CD4-positive, alpha-beta memory T cell (primary cell): ENCODE measurements around the gene PRKG1. TPM values are rescaled to one million over a fixed set of nuclear protein-coding genes. Genes with fewer than 3 reads are reported as not detected.

ENCODE experiments used
- CTCF ChIA-PET: fragments of 350-600 bp; sonication (Branson Sonifier 250); formaldehyde crosslinking; loops from one replicate; lab custom pipeline; 2021; ENCODE audit warnings: inconsistent platforms; ENCODE audit not compliant: partially characterized antibody; lab: Charles Lee
- POLR2A ChIA-PET: fragments of 350-600 bp; sonication (Branson Sonifier 250); formaldehyde crosslinking; loops from one replicate; lab custom pipeline; 2021; ENCODE audit not compliant: partially characterized antibody; lab: Charles Lee
- DNase-seq, 5 donors: peaks; one replicate each; pipeline versions ENCODE4 v3.0.0 to v3.0.0-alpha.2; 2020 to 2022; ENCODE audit warnings: mixed read lengths in 1 of 5
- H3K27ac ChIP-seq: one replicate; pipeline ENCODE4 v1.7.0; 2013; ENCODE audit warnings: low read depth, low read length
- H3K27me3 ChIP-seq: 2 replicates; pipeline ENCODE4 v1.7.0; 2013; ENCODE audit warnings: mild to moderate bottlenecking, low read length, moderate library complexity; ENCODE audit not compliant: insufficient read depth
- H3K36me3 ChIP-seq: 2 replicates; pipeline ENCODE4 v1.7.0; 2013; ENCODE audit warnings: mild to moderate bottlenecking, low read length, moderate library complexity; ENCODE audit not compliant: insufficient read depth
- H3K4me1 ChIP-seq: 2 replicates; pipeline ENCODE4 v1.7.0; 2013; ENCODE audit warnings: mild to moderate bottlenecking, low read length, moderate library complexity; ENCODE audit not compliant: insufficient read depth
- H3K4me3 ChIP-seq, 2 donors: one replicate each; pipeline ENCODE4 v1.7.0; 2013; ENCODE audit warnings: low read length in 2 of 2, mild to moderate bottlenecking in 1 of 2
- H3K9me3 ChIP-seq, 2 donors: one replicate each; pipeline ENCODE4 v1.7.0; 2013; ENCODE audit warnings: low read length in 2 of 2, control low read depth in 1 of 2; ENCODE audit not compliant: control insufficient read depth in 1 of 2
- H3K27ac Mint-ChIP-seq, 7 donors: one replicate each; pipeline ENCODE4 v1.8.0; 2020 to 2021; ENCODE audit warnings: mixed read lengths in 7 of 7, mild to moderate bottlenecking in 6 of 7, inconsistent platforms in 3 of 7, moderate library complexity in 3 of 7
- H3K27me3 Mint-ChIP-seq, 2 donors: one replicate each; pipeline ENCODE4 v1.8.0; 2020 to 2021; ENCODE audit warnings: mixed read lengths in 2 of 2
- H3K36me3 Mint-ChIP-seq, 2 donors: one replicate each; pipeline ENCODE4 v1.8.0; 2020 to 2021; ENCODE audit warnings: mixed read lengths in 2 of 2, inconsistent platforms in 1 of 2, mild to moderate bottlenecking in 1 of 2
- H3K4me1 Mint-ChIP-seq, 4 donors: one replicate each; pipeline ENCODE4 v1.8.0; 2020 to 2021; ENCODE audit warnings: mixed read lengths in 4 of 4, mild to moderate bottlenecking in 1 of 4
- H3K4me3 Mint-ChIP-seq, 8 donors: one replicate each; pipeline ENCODE4 v1.8.0; 2020 to 2021; ENCODE audit warnings: mixed read lengths in 8 of 8, mild to moderate bottlenecking in 7 of 8, moderate library complexity in 6 of 8, inconsistent platforms in 3 of 8
- H3K9me3 Mint-ChIP-seq, 8 donors: one replicate each; pipeline ENCODE4 v1.8.0; 2020 to 2021; ENCODE audit warnings: mixed read lengths in 8 of 8, mild to moderate bottlenecking in 5 of 8, inconsistent platforms in 3 of 8, moderate library complexity in 1 of 8
- intact Hi-C: fragments of 100-400 bp; cut with micrococcal nuclease; formaldehyde crosslinking; loops from one replicate; pipeline ENCODE4 v1.15.1; 2023
- polyA plus RNA-seq, 2 donors: library from polyadenylated mRNA; unstranded; fragments of 300-500 nt; fragmentation: Illumina TruSeq; gene quantifications; one replicate each; pipeline ENCODE4 v1.2.3, GENCODE V29; 2021
- total RNA-seq, 2 experiments: library from RNA; stranded (reverse); gene quantifications; one replicate each; pipeline ENCODE4 v1.2.3, GENCODE V29; 2021

The PRKG1 gene
- total and polyA plus RNA-seq, 4 experiments from 2014 or later: 0.06 to 0.20 TPM; not detected in 2

DNA sequence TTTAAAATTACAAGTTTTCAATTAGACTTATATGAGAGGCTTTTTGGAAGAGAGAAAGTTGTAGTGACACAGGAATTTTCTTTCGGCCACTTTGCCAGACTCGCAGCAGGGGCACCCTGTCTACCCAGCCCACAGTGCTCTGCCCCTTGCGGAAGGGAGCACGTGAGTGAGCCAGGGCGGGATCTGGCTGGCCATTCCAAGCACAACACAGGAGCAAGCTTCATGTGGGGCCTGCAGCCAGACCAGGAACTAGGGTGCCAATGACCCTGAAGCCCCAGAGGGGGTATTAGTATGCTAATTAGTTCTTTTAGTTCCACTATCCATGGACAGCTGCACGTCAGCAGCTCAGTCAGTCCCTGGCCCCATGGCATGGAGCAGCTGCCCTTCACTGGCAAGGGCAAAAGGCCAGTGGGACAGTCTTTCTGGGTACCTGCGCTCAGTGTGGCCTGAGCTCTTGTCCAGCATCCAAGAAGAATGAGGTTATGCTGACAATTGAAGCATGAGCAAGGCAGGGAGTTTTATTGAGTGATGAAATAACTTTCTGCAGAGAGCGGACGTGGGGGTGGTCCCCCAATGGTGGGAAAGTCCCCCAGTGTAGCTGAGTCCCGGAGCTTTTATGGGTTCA lies 876.2 kb downstream of the PRKG1 start:
- no peak for DNase-seq
- no peaks in the 10 kb centered on the region for H3K36me3 Mint-ChIP-seq
- intact Hi-C loops: no loop called here
- H3K27me3 Mint-ChIP-seq: no peaks in the 10 kb centered on the region
- Histone ChIP-seq H3K4me3 (no peak overlapping the region), H3K4me1 (no peaks in the 10 kb centered on the region), H3K36me3 (no peaks in the 10 kb centered on the region), H3K9me3 (no peaks in the 10 kb centered on the region), H3K27ac (no peak overlapping the region), H3K27me3 (no peaks in the 10 kb centered on the region)
- H3K27ac Mint-ChIP-seq: no peak overlapping the region
- H3K4me1 Mint-ChIP-seq: no peaks in the 10 kb centered on the region
- ChIA-PET CTCF (interaction anchor here (1.0 kb wide), 1 partner anchor 9 kb away, joined by 3 read pairs; no protein-coding TSS in a partner anchor), POLR2A (no interaction called here)
- H3K9me3 Mint-ChIP-seq: peaks cover 0 to 4% (median 0%) of the 10 kb centered on the region in 8 donors
- no peak overlapping the region for H3K4me3 Mint-ChIP-seq

DNA sequence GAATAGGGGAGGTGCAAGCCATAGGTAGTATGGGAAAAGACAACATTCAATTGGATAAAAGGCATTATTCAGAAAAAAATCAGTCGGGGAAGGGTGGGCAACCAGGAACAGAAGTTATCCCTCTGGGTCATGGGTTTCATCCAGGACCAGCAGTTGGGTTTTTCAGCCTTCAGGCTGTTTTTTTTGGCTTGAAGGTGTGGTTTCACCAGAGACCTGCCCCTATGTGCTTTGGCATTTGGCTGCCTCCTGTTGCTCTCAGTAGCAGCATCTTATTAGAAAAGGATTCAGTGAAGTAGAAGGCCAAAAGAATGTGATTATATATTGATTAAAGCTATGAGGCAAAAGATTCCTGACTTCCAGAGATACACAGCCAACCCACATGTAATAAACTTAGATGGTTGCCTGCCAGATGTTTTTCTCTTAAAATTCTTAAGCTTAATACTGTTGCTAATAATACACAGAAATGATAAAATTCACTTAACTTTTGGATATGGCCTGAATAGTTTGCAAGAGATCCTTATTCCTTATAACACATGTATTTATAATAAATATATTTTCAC lies 876.8 kb downstream of the PRKG1 start:
- peaks cover 0 to 2% (median 0%) of the 10 kb centered on the region in 4 donors for H3K4me1 Mint-ChIP-seq
- no peak for DNase-seq
- Histone ChIP-seq H3K4me3 (no peak overlapping the region), H3K4me1 (no peaks in the 10 kb centered on the region), H3K27me3 (no peaks in the 10 kb centered on the region), H3K9me3 (no peaks in the 10 kb centered on the region), H3K36me3 (no peaks in the 10 kb centered on the region), H3K27ac (no peak overlapping the region)
- H3K36me3 Mint-ChIP-seq: no peaks in the 10 kb centered on the region
- H3K9me3 Mint-ChIP-seq: peaks cover 0 to 2% (median 0%) of the 10 kb centered on the region in 8 donors
- no peaks in the 10 kb centered on the region for H3K27me3 Mint-ChIP-seq
- POLR2A ChIA-PET: no interaction called here
- no peak overlapping the region for H3K4me3 Mint-ChIP-seq
- intact Hi-C loops: no loop called here
- CTCF ChIA-PET: interaction anchor here (1.0 kb wide), 1 partner anchor 9 kb away, joined by 3 read pairs; no protein-coding TSS in a partner anchor
- no peak overlapping the region for H3K27ac Mint-ChIP-seq

DNA sequence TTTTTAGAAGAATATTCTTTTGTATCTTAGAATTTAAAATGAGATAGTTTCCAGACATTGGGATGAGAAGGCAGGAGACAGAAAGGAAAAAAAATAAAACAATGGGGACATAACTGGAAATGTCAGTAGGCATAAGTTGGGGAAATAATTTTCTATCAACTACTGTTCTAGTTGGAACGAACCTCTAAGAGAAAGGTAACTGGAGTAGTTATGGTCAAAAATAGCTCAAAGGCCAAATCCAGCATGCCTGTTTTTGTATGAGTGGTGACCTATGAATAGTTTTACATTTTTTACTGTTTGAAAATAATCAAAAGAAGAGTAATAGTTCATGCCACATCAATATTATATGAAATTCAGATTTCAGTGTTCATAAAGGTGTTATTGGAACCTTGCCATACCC lies 877.3 kb downstream of the PRKG1 start:
- Histone ChIP-seq H3K9me3 (no peaks in the 10 kb centered on the region), H3K27me3 (no peaks in the 10 kb centered on the region), H3K27ac (no peak overlapping the region), H3K36me3 (no peaks in the 10 kb centered on the region), H3K4me1 (no peaks in the 10 kb centered on the region), H3K4me3 (no peak overlapping the region)
- ChIA-PET POLR2A (no interaction called here), CTCF (interaction anchor here (1.0 kb wide), 1 partner anchor 8 kb away, joined by 3 read pairs; no protein-coding TSS in a partner anchor)
- H3K4me3 Mint-ChIP-seq: no peak overlapping the region
- intact Hi-C loops: no loop called here
- H3K27ac Mint-ChIP-seq: no peak overlapping the region
- H3K4me1 Mint-ChIP-seq: peaks cover 0 to 2% (median 0%) of the 10 kb centered on the region in 4 donors
- H3K27me3 Mint-ChIP-seq: no peaks in the 10 kb centered on the region
- DNase-seq: no peak
- H3K36me3 Mint-ChIP-seq: no peaks in the 10 kb centered on the region
- H3K9me3 Mint-ChIP-seq: no peaks in the 10 kb centered on the region

GRCh38 chr10:51952056-51952455 lies 877.8 kb downstream of the PRKG1 start:
- Mint-ChIP-seq H3K27ac (no peak overlapping the region), H3K36me3 (no peaks in the 10 kb centered on the region), H3K4me1 (peaks cover 0 to 2% (median 0%) of the 10 kb centered on the region in 4 donors), H3K9me3 (no peaks in the 10 kb centered on the region), H3K4me3 (no peak overlapping the region), H3K27me3 (no peaks in the 10 kb centered on the region)
- Histone ChIP-seq H3K36me3 (no peaks in the 10 kb centered on the region), H3K4me3 (no peak overlapping the region), H3K9me3 (no peaks in the 10 kb centered on the region), H3K27me3 (no peaks in the 10 kb centered on the region), H3K27ac (no peak overlapping the region), H3K4me1 (no peaks in the 10 kb centered on the region)
- ChIA-PET POLR2A (no interaction called here), CTCF (no interaction called here)
- no peak for DNase-seq
- intact Hi-C loops: no loop called here

DNA sequence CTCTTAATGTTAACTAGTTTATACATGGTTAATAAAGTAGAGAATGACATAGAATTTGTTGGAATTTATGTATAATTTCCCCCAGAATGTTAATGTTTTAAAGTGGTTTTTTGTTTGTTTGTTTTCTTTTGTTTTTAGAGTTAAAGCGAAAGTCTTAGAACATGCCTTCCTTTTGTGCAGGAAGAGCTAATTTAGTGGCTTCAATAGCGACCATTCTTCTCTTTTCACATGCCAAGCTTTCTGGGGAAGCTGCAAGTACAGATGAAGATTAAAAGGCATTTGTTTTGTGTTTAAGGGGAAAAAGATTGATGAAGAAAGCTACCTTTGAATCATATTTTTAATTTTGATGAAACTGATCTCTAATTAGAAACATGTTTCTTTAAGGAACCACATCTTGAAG lies 881.4 kb downstream of the PRKG1 start:
- CTCF ChIA-PET: no interaction called here
- Histone ChIP-seq H3K27me3 (no peaks in the 10 kb centered on the region), H3K4me3 (no peak overlapping the region), H3K9me3 (no peaks in the 10 kb centered on the region), H3K27ac (no peak overlapping the region), H3K36me3 (no peaks in the 10 kb centered on the region), H3K4me1 (no peaks in the 10 kb centered on the region)
- Mint-ChIP-seq H3K27ac (no peak overlapping the region), H3K27me3 (peaks cover 0 to 2% of the 10 kb centered on the region in 2 donors), H3K36me3 (no peaks in the 10 kb centered on the region), H3K4me3 (no peak overlapping the region), H3K4me1 (peaks cover 0 to 2% (median 0%) of the 10 kb centered on the region in 4 donors), H3K9me3 (no peaks in the 10 kb centered on the region)
- DNase-seq: no peak
- intact Hi-C loops: no loop called here
- POLR2A ChIA-PET: no interaction called here

DNA sequence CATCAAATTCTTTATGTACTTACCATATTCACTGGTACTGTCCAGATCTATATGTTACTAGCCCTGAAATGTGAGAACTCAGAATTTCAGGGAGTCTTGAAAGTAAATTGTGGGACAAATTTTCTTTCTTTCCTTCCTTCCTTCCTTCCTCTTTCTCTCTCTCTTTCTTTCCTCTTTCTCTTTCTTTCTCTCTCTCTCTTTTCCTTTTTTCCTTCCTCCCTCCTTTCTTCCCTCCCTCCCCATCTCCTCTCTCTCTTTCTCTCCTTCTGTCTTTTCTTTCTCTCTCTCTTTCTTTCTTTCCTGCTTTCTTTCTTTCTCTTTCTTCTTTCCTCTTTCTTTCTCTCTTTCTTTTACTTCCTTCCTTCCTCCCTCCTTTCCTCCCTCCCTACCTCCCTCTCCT lies 882.5 kb downstream of the PRKG1 start:
- no peaks in the 10 kb centered on the region for H3K9me3 Mint-ChIP-seq
- intact Hi-C loops: no loop called here
- DNase-seq: no peak

GRCh38 chr10:51960494-51960895 lies 886.2 kb downstream of the PRKG1 start:
- ChIA-PET CTCF (interaction anchor here (0.6 to 3.0 kb wide), 13 partner anchors 9 to 967 kb away, joined by 3 to 17 read pairs (median 4); no protein-coding TSS in a partner anchor), POLR2A (no interaction called here)
- Histone ChIP-seq H3K4me1 (no peaks in the 10 kb centered on the region), H3K27ac (no peak overlapping the region), H3K27me3 (no peaks in the 10 kb centered on the region), H3K9me3 (no peaks in the 10 kb centered on the region), H3K36me3 (no peaks in the 10 kb centered on the region), H3K4me3 (no peak overlapping the region)
- peak in 4 of 5 donors; percentile 14 to 27 (median 21) for DNase-seq
- peaks cover 2 to 10% of the 10 kb centered on the region in 2 donors for H3K27me3 Mint-ChIP-seq
- H3K36me3 Mint-ChIP-seq: no peaks in the 10 kb centered on the region
- no peak overlapping the region for H3K27ac Mint-ChIP-seq
- intact Hi-C loops: loop anchor here (1.0 to 10.0 kb wide), 3 partner anchors 254 to 959 kb away; no protein-coding TSS in a partner anchor
- H3K4me1 Mint-ChIP-seq: peaks cover 0 to 2% (median 0%) of the 10 kb centered on the region in 4 donors
- no peak overlapping the region for H3K4me3 Mint-ChIP-seq
- no peaks in the 10 kb centered on the region for H3K9me3 Mint-ChIP-seq

More for the DNA sequence above, 882.5 kb downstream of the PRKG1 start:
- no peaks in the 10 kb centered on the region for H3K36me3 ChIP-seq
- no peak overlapping the region for H3K27ac Mint-ChIP-seq
- no peaks in the 10 kb centered on the region for H3K4me1 ChIP-seq
- no peak overlapping the region for H3K27ac ChIP-seq
- H3K36me3 Mint-ChIP-seq: no peaks in the 10 kb centered on the region
- peaks cover 0 to 2% of the 10 kb centered on the region in 2 donors for H3K27me3 Mint-ChIP-seq
- H3K4me3 Mint-ChIP-seq: no peak overlapping the region
- no peaks in the 10 kb centered on the region for H3K9me3 ChIP-seq
- ChIA-PET CTCF (no interaction called here), POLR2A (no interaction called here)
- H3K4me3 ChIP-seq: no peak overlapping the region
- peaks cover 0 to 2% (median 0%) of the 10 kb centered on the region in 4 donors for H3K4me1 Mint-ChIP-seq
- no peaks in the 10 kb centered on the region for H3K27me3 ChIP-seq
